CD4-positive, alpha-beta T cell treated with Interleukin-17A for 4 hours (primary cell): ENCODE measurements around the gene SLC39A13.

ENCODE experiments used
- DNase-seq: peaks from one replicate; pipeline ENCODE4 v3.0.0-alpha.2; 2020; ENCODE audit warnings: mixed read lengths

Gene SLC39A13

DNA sequence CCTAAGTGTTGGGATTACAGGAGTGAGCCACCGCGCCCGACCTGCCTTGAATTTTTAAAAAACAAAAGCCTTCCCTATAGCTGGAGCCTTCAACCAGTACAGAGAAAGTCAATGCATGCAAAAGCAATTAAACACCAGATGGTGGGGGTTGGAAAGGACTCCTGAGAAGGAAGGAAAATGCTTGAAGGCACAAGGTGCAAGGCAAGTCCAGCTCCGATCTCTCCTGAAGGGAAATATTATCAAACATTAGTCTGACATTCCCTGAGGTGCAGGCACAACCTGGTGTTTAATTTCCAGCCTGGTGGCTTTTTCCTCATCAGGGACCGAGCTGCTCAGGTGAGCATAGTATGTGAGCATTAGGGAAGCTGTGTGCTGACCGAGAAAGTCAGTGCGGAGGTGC, 53.5 kb downstream of the SLC39A13 start:
- DNase-seq = no peak

DNA sequence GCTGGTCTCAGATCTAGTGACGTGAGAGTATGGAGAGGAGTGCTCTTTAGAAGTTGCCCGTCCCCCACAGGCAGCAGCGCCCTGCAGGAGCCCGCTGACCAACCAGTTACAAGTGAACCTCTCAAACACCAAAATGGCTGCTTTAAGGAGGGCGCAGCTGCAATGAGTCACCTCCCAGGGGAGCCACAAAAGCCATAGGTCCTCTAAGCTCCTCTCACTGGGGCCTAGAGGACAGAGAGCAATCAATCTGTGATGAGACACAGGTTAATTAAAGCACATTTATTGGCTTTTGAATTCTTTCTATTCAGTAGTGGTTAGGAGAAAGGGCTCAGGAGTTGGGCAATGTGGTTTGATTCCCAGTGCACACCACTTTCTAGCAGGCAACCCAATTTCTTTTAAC, 56.1 kb downstream of the SLC39A13 start:
- DNase-seq = no peak
